ENCODE results near the gene NCOR2.

NCOR2 gene

DNA sequence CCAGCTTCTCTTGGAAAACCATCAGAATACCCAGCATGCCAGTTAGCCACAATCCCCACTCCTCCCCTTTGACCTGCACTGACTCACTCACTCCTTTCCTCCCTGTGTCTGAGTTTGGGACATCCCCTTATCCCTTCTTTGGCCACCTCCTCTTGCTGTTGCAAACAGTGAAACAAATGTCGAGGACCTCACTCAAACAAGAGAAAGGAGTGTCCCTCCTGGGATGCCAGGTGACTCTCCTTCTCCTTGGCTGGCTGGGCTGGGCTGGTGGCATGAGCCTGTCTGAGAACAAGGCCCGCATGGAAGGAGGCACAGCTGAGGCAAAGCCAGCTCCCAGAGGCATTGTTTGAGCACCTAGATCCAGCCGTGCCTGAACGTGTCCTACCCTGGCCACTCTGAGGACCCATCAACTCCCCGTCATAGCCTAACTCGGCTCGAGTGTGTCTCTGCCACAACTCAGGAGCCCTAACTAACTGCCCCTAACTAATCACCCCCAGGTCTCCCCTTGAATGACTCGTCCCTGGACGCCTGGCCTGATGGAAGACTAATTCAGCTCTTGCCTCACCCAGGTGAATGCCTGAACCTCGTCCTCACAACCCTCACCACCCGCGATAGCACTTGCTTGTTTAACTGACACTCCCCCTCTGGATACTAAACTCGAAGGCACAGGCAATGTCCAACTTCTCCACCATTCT, 43.0 kb downstream of the NCOR2 start:
- peak; percentile 80 for DNase-seq

DNA sequence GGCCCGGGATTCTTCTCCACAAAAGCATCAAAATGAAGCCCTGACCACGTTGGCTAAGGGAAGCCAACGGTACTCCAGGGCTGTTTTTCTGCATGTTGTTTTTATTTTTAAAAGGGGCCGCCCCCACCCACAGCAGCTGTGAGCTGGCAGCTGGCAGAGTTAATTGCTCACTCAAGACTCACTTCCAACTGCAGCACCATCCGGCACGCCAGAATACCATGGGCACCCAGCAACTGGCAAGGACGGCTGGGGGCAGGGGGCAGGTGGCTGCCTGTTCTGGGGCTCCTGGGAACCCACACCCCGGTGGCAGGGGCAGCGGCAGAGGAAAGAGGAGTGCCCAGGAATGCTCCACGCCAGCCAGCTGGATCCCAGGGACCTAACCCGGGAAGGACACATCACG, 44.3 kb downstream of the NCOR2 start:
- DNase-seq: no peak

DNA sequence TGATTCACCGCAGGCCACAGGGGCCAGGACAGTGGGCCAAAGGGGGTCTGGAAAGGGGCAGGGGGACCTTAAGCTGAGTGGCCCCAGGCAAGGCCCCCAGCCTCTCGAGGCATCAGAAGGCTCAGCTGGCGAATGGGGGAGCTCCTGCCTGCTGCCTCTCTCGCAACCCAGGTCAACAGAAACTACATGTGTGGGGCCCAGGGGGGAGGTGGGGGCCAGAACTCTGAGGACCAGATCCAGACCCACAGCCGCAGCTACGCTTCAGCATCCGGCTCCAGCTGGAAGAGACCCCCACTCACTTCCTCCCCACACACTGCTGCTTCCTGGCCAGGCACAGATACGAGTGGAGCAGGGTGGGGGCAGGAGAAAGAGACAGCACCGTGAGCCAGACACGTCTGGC, 46.5 kb downstream of the NCOR2 start:
- DNase-seq: no peak

DNA sequence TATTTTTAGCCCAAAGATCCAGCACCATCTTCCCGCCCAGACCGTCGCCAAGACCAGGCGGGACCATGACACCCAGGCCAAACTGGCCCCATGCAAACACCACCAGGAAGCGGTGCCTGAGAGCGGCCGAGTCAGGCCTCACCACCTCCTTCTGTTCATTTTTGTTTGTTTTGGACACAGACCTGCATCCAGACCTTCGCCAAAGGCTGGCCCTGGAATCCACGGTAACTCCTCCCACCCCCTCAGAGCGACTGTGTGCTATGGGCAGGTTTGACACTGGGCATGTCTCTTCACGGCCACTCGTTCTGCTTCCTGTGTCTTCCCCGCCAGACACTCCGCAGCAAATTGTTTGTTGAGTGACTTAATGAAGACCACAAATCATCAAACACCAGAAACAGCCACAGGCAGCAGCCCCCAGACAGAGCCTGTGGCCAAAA, 47.1 kb downstream of the NCOR2 start:
- peak; percentile 55 for DNase-seq

DNA sequence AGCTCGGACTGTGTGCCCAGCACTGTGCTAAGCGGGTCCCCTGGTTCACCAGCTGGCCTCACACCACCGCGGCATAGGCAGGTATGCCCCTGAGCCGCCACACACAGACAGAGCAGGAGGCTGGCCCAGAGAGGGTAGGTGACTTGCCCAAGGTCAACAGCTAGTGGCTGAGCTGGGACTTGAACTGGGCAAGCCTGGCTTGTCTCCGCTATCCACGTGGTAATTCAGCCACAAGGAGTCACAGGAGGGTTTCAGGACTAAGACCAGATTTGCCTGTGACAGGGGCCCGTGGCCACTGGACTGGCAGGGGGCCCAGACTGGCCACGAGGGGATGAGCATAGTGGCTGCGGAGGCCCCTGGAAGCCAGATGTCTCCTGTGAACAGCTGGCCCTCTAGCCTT, 47.7 kb downstream of the NCOR2 start:
- DNase-seq: no peak

DNA sequence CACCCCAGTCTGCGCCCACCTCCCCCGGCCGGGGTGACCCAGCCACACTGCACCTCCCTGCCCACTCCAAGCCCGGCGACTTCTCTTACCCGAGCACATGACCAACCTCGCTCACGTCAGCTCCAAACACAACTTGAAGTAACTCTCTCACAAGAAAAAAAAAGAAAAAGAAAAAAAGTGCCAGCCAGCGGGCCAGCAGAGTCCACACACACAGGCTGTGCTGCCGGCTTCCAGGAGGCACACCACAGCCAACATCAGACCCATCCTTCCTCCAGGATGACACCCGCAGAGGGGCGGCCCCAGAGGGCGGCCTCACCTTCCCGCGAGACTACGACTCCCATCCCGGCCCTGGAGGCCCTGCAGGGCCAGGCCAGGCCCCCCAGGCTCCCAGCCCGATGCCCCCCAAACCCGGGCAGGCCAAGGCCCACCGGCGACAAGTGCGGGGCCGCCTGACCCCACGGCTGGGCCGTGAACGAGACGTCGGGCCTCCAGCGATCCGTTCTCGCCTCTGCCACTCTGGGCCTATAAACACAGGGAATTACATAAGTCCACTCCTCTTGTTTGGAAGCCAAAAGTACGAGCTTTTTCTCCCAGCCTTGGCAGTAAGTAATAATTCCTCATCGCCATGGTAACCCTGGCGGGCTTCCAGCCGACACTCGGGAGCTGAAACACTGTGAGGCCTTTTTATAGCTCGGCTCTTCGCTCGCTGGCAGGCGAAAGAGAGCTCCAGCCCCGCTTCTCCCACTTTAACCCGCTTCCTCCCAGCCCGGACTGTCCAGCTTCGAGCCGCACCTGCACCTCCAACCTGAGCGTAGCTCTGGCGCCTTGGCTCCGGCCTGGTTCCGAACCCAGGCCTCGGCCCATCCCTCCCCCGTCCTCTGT, 49.1 kb downstream of the NCOR2 start:
- peak; percentile 100 for DNase-seq
